Hippocampal formation (tissue), 2 donors: ENCODE data around the gene LCP1.

Experiments used
- DNase-seq, 2 donors: peaks; one replicate each; lab custom pipeline; 2025; lab: John Stamatoyannopoulos, UW

The LCP1 gene

GRCh38 chr13:46127358-46128023, 54.5 kb downstream of the LCP1 start:
- DNase-seq: no peak

GRCh38 chr13:46126552-46127357, 55.2 kb downstream of the LCP1 start:
- DNase-seq: peak; percentile 60 to 90

GRCh38 chr13:46126056-46126455, 55.9 kb downstream of the LCP1 start:
- no peak for DNase-seq

GRCh38 chr13:46124967-46125933, 56.7 kb downstream of the LCP1 start:
- DNase-seq: no peak

DNA sequence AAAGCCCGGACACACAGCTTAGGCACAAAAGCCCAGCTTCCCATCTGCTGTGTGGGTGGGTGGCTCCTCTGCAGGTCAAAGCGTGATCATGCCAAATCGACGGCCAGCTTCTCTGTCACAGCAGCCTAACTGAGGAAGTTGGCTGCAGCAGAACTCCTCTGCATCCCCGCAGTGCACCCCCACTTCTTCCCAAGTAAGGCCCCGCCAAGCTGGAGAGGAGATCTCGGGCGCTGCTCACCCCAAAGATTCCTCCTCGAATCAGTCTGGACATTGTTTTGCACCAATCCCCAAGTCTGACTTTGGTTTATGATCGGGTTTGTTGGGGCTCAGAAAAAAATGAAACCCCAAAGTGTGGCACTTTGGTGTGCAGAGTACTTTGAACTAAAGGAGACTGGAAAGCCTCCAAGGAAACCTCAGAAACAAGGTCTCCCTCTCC, 57.4 kb downstream of the LCP1 start:
- DNase-seq: no peak

GRCh38 chr13:46122304-46122703, 59.7 kb downstream of the LCP1 start:
- no peak for DNase-seq

GRCh38 chr13:46121597-46122163, 60.3 kb downstream of the LCP1 start:
- DNase-seq: no peak

DNA sequence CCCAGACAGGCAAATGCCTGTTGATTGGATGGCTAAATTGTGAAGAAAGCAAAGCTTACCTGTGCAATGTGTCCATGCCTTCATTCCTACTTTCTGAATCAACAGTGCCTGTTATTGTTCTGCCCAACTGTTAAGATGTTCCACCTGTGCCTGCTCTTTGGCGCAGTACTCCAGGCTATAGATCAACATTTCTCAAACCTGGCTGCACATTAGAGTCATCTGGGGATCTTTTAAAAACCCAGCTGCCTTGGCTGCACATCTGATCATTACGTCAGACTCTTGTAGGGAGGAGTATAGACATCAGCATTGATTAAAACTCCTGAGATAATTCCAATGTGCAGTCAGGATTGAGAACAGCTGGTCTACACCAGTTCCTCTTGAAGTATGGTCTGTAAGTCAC, 60.9 kb downstream of the LCP1 start:
- DNase-seq: no peak

DNA sequence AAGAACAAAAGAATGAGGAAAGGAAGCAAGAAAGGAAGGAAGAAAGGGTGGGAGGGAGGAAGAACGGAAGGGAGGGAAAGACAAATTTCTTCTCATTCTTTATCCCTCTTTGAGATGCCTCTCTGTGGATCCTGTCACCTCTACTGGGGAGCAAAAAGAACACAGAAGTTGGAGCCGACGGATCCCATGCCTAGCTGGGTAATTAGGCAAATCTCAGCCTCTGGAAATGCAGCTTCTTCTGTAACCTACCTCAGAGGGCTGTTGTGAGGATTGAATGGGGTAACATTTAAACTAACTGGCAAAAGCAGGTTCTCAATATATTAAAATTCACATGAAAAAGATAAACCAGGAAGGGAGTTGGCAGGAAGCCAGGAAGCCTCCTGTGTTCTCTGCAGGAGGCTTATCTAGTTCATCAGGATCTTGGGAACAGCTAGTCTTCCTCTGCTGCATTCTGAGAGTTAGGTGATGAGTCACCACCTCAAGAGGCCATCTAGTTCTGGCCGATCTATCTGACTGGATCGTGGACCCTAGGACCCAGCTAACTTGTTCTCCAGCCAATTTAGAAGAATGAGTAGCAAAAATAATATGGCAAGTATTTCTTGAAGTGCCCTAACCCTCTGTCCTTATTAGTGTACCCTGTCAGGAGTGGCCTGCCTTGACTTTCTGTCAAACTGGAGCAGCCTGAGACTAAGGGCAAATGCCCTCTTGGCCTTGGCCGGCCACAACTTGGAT, 61.9 kb downstream of the LCP1 start:
- no peak for DNase-seq

DNA sequence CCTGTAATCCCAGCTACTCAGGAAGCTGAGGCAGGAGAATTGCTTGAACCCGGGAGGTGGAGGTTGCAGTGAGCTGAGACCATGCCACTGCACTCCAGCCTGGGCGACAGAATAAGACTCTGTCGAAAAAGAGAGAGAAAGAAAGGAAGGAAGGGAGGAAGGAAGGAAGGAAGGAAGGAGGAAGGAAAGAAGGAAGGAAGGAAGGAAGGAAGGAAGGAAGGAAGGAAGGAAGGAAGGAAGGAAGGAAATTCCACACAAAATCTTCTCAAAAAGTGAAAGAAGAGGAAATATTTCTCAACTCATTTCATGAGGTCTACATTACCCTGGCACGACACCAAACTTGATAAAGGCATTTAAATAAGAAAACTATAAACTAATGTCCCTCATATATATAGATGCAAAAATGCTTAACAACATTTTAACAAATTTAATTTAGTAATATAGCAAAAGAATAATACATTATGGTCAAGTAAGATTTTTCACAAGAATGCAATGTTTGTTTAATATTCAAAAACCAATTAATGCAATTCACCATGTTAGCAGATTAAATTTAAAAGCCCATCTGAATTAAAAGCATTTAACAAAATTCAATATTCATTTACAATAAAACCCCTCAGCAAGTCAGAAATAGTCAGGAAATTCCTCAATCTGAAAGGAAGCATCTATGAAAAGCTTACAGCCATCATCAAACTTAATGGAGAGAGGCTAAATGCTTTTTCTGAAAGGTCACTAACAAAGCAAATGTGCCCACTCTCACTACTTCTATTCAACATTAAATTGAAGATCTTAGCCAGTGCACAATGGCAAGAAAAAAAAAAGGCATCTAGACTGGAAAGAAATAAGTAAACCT, 65.1 kb downstream of the LCP1 start:
- no peak for DNase-seq

- DNase-seq: no peak
These were observed 67.4 kb downstream of the LCP1 start for GRCh38 chr13:46114613-46115012.

GRCh38 chr13:46113596-46113995, 68.4 kb downstream of the LCP1 start:
- no peak for DNase-seq

DNA sequence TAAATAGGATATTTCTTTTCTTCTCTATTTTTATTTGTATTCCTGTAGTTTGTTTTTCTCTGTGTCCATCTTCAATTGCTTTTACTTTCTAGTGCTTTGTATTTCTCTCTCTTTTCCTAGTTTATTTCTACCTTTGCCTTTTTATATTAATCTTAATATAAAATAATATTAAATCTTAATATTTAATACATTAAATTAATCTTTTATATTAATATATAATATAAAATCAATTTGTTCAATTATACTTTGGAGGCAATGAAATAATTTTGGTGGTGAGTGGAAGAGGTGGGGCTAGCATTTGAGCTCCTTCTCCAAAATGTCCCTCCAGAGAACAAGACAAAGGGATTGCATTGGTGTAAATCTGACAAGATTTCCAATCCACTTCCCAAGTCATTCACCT, 70.8 kb downstream of the LCP1 start:
- no peak for DNase-seq

GRCh38 chr13:46109451-46109850, 72.5 kb downstream of the LCP1 start:
- no peak for DNase-seq

DNA sequence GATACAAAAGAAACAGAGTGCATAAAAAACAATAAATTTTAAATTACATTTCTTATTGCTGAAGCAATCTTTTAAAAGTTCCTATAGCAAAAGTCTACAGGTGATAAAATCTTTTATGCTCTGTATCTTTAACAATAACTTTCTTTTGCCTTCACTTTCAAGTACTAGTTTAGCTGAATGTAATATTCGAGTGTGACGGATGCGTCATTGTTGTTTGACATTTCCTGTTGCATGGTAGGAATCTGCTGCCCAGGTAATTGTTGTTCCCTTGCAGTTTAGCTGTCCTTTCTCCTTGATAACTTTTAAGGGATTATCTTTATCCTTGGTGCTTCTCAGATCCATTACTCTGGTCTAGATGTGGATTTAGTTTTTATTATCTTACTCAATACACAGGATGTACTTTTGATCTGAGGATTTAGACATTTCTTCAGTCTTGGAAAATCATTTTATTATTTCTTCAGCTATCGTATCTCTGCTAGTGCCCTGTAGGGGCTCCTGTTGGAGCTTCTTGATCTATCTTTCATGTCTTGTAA, 75.1 kb downstream of the LCP1 start:
- DNase-seq: no peak

DNA sequence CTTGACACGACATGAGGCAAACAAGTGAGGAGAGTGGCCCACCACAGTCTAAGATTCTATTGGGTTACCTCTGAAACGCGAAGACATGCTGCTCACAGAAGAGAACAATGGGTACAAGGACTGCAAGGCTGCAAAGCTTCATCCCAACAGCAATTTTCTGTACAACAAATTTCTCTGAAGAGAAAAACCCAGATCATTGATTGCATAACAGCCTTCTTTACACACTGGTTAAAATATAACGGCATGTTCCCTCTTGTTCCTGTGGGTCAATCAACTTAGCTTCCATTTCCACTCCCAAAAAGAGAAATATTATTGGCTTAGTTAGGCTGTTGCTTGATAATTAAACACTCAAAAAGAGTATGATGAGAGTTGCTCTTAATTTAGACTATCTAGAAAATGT, 77.1 kb downstream of the LCP1 start, which contains the start of gene CPB2:
CPB2 (minus strand) TSS at position 166 of the 400 bp plus-strand sequence; CDS start at position 142, 24 bp downstream.
- no peak for DNase-seq

DNA sequence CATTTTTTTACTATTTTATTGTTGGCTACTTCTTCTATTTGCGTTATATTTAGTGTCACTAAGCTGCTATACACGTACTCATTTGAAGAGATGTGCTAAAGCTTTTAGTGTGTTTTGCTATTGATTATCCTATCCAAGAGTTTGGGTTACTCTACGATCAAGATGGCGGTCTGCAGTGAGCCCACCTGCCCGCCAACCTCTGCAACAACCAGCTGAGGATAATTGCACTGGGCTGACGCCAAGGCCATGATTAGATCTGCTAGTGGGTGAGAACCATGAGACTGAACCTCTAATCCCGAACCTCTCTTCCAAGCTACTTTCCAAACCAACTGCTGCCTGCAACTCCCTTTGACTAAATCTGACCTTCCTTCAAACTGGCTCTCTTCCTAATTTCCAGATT, 78.9 kb downstream of the LCP1 start:
- DNase-seq: no peak

GRCh38 chr13:46102255-46102605, 79.7 kb downstream of the LCP1 start:
- DNase-seq: no peak

- no peak for DNase-seq
These were observed 80.3 kb downstream of the LCP1 start for GRCh38 chr13:46101484-46102254.
